Measurements from ENCODE around the gene HOXC9.

The HOXC9 gene

GRCh38 chr12:53984901-53985691 is 14.9 kb upstream of the HOXC9 start, which contains the start of gene HOXC10 (continued):
- TF ChIP-seq, protein P1, sequence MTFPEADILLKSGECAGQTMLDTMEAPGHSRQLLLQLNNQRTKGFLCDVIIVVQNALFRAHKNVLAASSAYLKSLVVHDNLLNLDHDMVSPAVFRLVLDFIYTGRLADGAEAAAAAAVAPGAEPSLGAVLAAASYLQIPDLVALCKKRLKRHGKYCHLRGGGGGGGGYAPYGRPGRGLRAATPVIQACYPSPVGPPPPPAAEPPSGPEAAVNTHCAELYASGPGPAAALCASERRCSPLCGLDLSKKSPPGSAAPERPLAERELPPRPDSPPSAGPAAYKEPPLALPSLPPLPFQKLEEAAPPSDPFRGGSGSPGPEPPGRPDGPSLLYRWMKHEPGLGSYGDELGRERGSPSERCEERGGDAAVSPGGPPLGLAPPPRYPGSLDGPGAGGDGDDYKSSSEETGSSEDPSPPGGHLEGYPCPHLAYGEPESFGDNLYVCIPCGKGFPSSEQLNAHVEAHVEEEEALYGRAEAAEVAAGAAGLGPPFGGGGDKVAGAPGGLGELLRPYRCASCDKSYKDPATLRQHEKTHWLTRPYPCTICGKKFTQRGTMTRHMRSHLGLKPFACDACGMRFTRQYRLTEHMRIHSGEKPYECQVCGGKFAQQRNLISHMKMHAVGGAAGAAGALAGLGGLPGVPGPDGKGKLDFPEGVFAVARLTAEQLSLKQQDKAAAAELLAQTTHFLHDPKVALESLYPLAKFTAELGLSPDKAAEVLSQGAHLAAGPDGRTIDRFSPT (tag by site-specific recombination; IDR thresholded peaks at IDR 0.05) = no peak
- TF ChIP-seq ZNF354C (tag by site-specific recombination; IDR thresholded peaks at IDR 0.05; ENCODE audit: borderline replicate concordance, low read depth) (no peak), ZNF510 (tag by site-specific recombination; IDR thresholded peaks at IDR 0.05; ENCODE audit: insufficient replicate concordance) (no peak), KLF9 (tag by site-specific recombination; IDR thresholded peaks at IDR 0.05; ENCODE audit: low read depth) (0 out of 2 replicates have a peak, but pooled peaks have one; percentile 22), ZBTB26 (tag by site-specific recombination; optimal IDR thresholded peaks at IDR 0.05) (peak; percentile 34), ZSCAN5A (tag by site-specific recombination; IDR thresholded peaks at IDR 0.05) (no peak), ZNF157 (tag by site-specific recombination; IDR thresholded peaks at IDR 0.05) (no peak), ZNF23 (tag by site-specific recombination; IDR thresholded peaks at IDR 0.05; ENCODE audit: borderline replicate concordance) (no peak), ZNF140 (tag by site-specific recombination; IDR thresholded peaks at IDR 0.05) (no peak), ZNF138 (tag by site-specific recombination; IDR thresholded peaks at IDR 0.05; ENCODE audit: borderline replicate concordance) (no peak), ZNF341 (tag by site-specific recombination; IDR thresholded peaks at IDR 0.05; ENCODE audit: low read depth) (peak; percentile 11; the same call in 1 of the 2 replicates), ZSCAN23 (tag by site-specific recombination; IDR thresholded peaks at IDR 0.05) (no peak), BCL11B (tag by site-specific recombination; IDR thresholded peaks at IDR 0.05; ENCODE audit: low read depth) (no peak), ZSCAN4 (tag by site-specific recombination; IDR thresholded peaks at IDR 0.05) (no peak), FEZF1 (tag by site-specific recombination; IDR thresholded peaks at IDR 0.05) (no peak), ZNF544 (tag by site-specific recombination; IDR thresholded peaks at IDR 0.05) (no peak), ZNF610 (tag by site-specific recombination; IDR thresholded peaks at IDR 0.05; ENCODE audit: borderline replicate concordance) (no peak), ZFP3 (tag by site-specific recombination; IDR thresholded peaks at IDR 0.05; ENCODE audit: low read depth) (no peak)
- TF ChIP-seq, protein P2, sequence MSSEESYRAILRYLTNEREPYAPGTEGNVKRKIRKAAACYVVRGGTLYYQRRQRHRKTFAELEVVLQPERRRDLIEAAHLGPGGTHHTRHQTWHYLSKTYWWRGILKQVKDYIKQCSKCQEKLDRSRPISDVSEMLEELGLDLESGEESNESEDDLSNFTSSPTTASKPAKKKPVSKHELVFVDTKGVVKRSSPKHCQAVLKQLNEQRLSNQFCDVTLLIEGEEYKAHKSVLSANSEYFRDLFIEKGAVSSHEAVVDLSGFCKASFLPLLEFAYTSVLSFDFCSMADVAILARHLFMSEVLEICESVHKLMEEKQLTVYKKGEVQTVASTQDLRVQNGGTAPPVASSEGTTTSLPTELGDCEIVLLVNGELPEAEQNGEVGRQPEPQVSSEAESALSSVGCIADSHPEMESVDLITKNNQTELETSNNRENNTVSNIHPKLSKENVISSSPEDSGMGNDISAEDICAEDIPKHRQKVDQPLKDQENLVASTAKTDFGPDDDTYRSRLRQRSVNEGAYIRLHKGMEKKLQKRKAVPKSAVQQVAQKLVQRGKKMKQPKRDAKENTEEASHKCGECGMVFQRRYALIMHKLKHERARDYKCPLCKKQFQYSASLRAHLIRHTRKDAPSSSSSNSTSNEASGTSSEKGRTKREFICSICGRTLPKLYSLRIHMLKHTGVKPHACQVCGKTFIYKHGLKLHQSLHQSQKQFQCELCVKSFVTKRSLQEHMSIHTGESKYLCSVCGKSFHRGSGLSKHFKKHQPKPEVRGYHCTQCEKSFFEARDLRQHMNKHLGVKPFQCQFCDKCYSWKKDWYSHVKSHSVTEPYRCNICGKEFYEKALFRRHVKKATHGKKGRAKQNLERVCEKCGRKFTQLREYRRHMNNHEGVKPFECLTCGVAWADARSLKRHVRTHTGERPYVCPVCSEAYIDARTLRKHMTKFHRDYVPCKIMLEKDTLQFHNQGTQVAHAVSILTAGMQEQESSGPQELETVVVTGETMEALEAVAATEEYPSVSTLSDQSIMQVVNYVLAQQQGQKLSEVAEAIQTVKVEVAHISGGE (tag by site-specific recombination; conservative IDR thresholded peaks at IDR 0.05; ENCODE audit: low read depth) = no peak
- TF ChIP-seq, protein P3, sequence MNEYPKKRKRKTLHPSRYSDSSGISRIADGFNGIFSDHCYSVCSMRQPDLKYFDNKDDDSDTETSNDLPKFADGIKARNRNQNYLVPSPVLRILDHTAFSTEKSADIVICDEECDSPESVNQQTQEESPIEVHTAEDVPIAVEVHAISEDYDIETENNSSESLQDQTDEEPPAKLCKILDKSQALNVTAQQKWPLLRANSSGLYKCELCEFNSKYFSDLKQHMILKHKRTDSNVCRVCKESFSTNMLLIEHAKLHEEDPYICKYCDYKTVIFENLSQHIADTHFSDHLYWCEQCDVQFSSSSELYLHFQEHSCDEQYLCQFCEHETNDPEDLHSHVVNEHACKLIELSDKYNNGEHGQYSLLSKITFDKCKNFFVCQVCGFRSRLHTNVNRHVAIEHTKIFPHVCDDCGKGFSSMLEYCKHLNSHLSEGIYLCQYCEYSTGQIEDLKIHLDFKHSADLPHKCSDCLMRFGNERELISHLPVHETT (tag by site-specific recombination; IDR thresholded peaks at IDR 0.05) = no peak; the same call in 1 of the 2 replicates
- TF ChIP-seq, protein P4, sequence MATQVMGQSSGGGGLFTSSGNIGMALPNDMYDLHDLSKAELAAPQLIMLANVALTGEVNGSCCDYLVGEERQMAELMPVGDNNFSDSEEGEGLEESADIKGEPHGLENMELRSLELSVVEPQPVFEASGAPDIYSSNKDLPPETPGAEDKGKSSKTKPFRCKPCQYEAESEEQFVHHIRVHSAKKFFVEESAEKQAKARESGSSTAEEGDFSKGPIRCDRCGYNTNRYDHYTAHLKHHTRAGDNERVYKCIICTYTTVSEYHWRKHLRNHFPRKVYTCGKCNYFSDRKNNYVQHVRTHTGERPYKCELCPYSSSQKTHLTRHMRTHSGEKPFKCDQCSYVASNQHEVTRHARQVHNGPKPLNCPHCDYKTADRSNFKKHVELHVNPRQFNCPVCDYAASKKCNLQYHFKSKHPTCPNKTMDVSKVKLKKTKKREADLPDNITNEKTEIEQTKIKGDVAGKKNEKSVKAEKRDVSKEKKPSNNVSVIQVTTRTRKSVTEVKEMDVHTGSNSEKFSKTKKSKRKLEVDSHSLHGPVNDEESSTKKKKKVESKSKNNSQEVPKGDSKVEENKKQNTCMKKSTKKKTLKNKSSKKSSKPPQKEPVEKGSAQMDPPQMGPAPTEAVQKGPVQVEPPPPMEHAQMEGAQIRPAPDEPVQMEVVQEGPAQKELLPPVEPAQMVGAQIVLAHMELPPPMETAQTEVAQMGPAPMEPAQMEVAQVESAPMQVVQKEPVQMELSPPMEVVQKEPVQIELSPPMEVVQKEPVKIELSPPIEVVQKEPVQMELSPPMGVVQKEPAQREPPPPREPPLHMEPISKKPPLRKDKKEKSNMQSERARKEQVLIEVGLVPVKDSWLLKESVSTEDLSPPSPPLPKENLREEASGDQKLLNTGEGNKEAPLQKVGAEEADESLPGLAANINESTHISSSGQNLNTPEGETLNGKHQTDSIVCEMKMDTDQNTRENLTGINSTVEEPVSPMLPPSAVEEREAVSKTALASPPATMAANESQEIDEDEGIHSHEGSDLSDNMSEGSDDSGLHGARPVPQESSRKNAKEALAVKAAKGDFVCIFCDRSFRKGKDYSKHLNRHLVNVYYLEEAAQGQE (tag by site-specific recombination; IDR thresholded peaks at IDR 0.05) = no peak

All from HEK293 (cell line).